Tibial artery (tissue), 4 donors: ENCODE results near the gene FGF14.

Experiments used
- DNase-seq, 2 donors: peaks; one replicate each; pipeline ENCODE4 v3.0.0-alpha.2; 2019
- H3K27ac ChIP-seq, 2 donors: fragments of 200-600 bp; sonication (generic) in 1 of 2; 1 replicate in 1 of 2; 2 replicates in 1 of 2; pipeline ENCODE4 v1.5.1; 2018 to 2019; ENCODE audit warnings: mild to moderate bottlenecking in 1 of 2
- H3K27me3 ChIP-seq, 2 donors: fragments of 200-600 bp; sonication (generic) in 1 of 2; one replicate each; pipeline versions ENCODE4 v1.5.1 to v1.6.0; 2016 to 2019
- H3K36me3 ChIP-seq, 3 donors: fragments of 200-600 bp; sonication (generic) in 2 of 3; one replicate each; pipeline ENCODE4 v1.5.1; 2016 to 2019; ENCODE audit warnings: mild to moderate bottlenecking in 2 of 3
- H3K4me1 ChIP-seq, 4 donors: fragments of 200-600 bp; sonication (generic) in 2 of 4; 1 replicate in 3 of 4; 2 replicates in 1 of 4; pipeline ENCODE4 v1.5.1; 2016 to 2019
- H3K4me3 ChIP-seq, 2 donors: fragments of 200-600 bp; sonication (generic) in 1 of 2; 1 replicate in 1 of 2; 2 replicates in 1 of 2; pipeline ENCODE4 v1.5.1; 2018 to 2019; ENCODE audit warnings: mild to moderate bottlenecking in 2 of 2
- H3K9me3 ChIP-seq, 3 donors: fragments of 200-600 bp; sonication (generic) in 1 of 3; one replicate each; pipeline ENCODE4 v1.5.1; 2016 to 2019
- intact Hi-C: fragments of 100-400 bp; cut with DNase I; formaldehyde crosslinking; loops from one replicate; pipeline ENCODE4 v1.15.0; 2023; ENCODE audit warnings: low total_unique reads
- TF ChIP-seq, protein P1 (sequence below), 2 experiments: fragments of 200-600 bp in 1 of 2; fragments of 450-650 bp in 1 of 2; IDR thresholded peaks; one replicate each; pipeline ENCODE4 v1.5.1; 2017 to 2019; ENCODE audit warnings: antibody characterized with exemption in 2 of 2, mild to moderate bottlenecking in 1 of 2, moderate library complexity in 1 of 2

FGF14 gene

GRCh38 chr13:101830035-101830434 is 571.8 kb downstream of the FGF14 start:
- intact Hi-C loops: no loop called here
- Histone ChIP-seq H3K27ac (no peak overlapping the region), H3K36me3 (no peaks in the 10 kb centered on the region), H3K4me3 (no peak overlapping the region), H3K9me3 (no peaks in the 10 kb centered on the region), H3K4me1 (no peaks in the 10 kb centered on the region), H3K27me3 (no peaks in the 10 kb centered on the region)
- DNase-seq: no peak
- TF ChIP-seq, protein P1, sequence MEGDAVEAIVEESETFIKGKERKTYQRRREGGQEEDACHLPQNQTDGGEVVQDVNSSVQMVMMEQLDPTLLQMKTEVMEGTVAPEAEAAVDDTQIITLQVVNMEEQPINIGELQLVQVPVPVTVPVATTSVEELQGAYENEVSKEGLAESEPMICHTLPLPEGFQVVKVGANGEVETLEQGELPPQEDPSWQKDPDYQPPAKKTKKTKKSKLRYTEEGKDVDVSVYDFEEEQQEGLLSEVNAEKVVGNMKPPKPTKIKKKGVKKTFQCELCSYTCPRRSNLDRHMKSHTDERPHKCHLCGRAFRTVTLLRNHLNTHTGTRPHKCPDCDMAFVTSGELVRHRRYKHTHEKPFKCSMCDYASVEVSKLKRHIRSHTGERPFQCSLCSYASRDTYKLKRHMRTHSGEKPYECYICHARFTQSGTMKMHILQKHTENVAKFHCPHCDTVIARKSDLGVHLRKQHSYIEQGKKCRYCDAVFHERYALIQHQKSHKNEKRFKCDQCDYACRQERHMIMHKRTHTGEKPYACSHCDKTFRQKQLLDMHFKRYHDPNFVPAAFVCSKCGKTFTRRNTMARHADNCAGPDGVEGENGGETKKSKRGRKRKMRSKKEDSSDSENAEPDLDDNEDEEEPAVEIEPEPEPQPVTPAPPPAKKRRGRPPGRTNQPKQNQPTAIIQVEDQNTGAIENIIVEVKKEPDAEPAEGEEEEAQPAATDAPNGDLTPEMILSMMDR (IDR thresholded peaks at IDR 0.05): no peak

DNA sequence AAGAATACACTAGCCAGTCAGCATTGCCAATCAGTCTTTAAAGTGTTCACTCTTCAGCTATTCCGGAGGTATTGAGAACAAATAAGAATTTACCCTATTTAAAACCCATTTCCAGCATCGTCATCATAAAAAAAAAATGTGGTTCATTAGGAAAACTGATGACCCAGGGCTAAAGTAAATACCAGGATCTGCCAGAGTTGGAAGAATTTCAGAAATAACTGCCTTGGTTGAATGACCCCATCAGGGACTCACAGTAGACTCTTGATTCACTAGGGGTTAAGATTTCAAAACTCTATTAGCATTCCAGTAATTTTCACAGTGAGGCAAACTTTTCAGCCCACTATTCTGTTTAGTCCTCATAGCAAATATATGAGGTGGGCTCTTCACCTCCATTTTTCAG is 572.4 kb downstream of the FGF14 start:
- H3K27ac ChIP-seq: no peak overlapping the region
- intact Hi-C loops: loop anchor here (2.0 kb wide), 1 partner anchor 517 kb away; no protein-coding TSS in a partner anchor
- no peak overlapping the region for H3K4me3 ChIP-seq
- H3K4me1 ChIP-seq: no peaks in the 10 kb centered on the region
- TF ChIP-seq, protein P1 (IDR thresholded peaks at IDR 0.05): no peak
- DNase-seq: no peak
- no peaks in the 10 kb centered on the region for H3K36me3 ChIP-seq
- no peaks in the 10 kb centered on the region for H3K9me3 ChIP-seq
- H3K27me3 ChIP-seq: no peaks in the 10 kb centered on the region

GRCh38 chr13:101828119-101828518 is 573.7 kb downstream of the FGF14 start:
- TF ChIP-seq, protein P1 (IDR thresholded peaks at IDR 0.05): no peak
- intact Hi-C loops: loop anchor here (2.0 kb wide), 1 partner anchor 519 kb away; no protein-coding TSS in a partner anchor
- no peak for DNase-seq
- Histone ChIP-seq H3K4me3 (no peak overlapping the region), H3K4me1 (no peaks in the 10 kb centered on the region), H3K27ac (no peak overlapping the region), H3K36me3 (no peaks in the 10 kb centered on the region), H3K9me3 (no peaks in the 10 kb centered on the region), H3K27me3 (no peaks in the 10 kb centered on the region)

GRCh38 chr13:101817898-101818297 is 584.0 kb downstream of the FGF14 start:
- intact Hi-C loops: no loop called here
- TF ChIP-seq, protein P1 (IDR thresholded peaks at IDR 0.05): no peak
- H3K9me3 ChIP-seq: no peaks in the 10 kb centered on the region
- H3K36me3 ChIP-seq: no peaks in the 10 kb centered on the region
- no peak overlapping the region for H3K4me3 ChIP-seq
- DNase-seq: no peak
- no peaks in the 10 kb centered on the region for H3K4me1 ChIP-seq
- no peak overlapping the region for H3K27ac ChIP-seq
- no peaks in the 10 kb centered on the region for H3K27me3 ChIP-seq

GRCh38 chr13:101811881-101812280 is 590.0 kb downstream of the FGF14 start:
- Histone ChIP-seq H3K9me3 (no peaks in the 10 kb centered on the region), H3K36me3 (no peaks in the 10 kb centered on the region), H3K27ac (no peak overlapping the region), H3K4me1 (no peaks in the 10 kb centered on the region), H3K27me3 (no peaks in the 10 kb centered on the region), H3K4me3 (no peak overlapping the region)
- TF ChIP-seq, protein P1 (IDR thresholded peaks at IDR 0.05): no peak
- intact Hi-C loops: no loop called here
- DNase-seq: no peak

DNA sequence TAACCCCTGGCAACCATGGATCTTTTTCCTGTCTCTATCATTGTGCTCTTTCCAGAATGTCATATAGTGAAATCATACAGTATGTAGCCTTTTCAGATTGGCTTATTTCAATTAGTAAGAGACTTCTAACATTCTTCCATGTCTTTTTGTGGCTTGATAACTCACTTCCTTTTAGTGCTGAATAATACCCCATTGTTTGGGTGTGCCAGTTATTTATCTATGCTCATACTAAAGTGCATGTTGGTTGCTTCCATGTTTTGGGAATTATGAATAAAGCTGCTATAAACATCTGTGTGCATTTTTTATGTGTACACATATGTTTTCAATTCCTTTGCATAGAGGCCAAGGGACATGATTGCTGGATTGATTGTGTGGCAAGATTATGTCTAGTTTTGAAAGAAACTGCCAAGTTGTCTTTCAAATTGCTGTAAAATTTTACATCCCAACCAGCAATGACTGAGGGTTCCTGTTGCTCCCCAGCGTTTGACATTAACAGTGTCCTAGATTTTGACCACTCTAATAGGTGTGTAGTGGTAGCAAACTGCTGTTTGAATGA is 590.5 kb downstream of the FGF14 start:
- Histone ChIP-seq H3K4me3 (no peak overlapping the region), H3K36me3 (no peaks in the 10 kb centered on the region), H3K9me3 (no peaks in the 10 kb centered on the region), H3K27me3 (no peaks in the 10 kb centered on the region), H3K27ac (no peak overlapping the region), H3K4me1 (no peaks in the 10 kb centered on the region)
- TF ChIP-seq, protein P1 (IDR thresholded peaks at IDR 0.05): no peak
- no peak for DNase-seq
- intact Hi-C loops: no loop called here
